Progenitor cell of endocrine pancreas (in vitro differentiated cells): Measurements from ENCODE around the gene RASGRF2. TPM values are rescaled to one million over a fixed set of nuclear protein-coding genes. Genes with fewer than 3 reads are reported as not detected.

Experiments used
- DNase-seq: peaks from one replicate; pipeline ENCODE4 v3.0.0; 2021; ENCODE audit warnings: low spot score; ENCODE audit not compliant: unreplicated experiment
- H3K27ac Mint-ChIP-seq: 2 replicates; pipeline ENCODE4 v1.8.0; 2021; ENCODE audit warnings: mild to moderate bottlenecking, moderate library complexity, mixed read lengths
- H3K27me3 Mint-ChIP-seq: 2 replicates; pipeline ENCODE4 v1.8.0; 2021; ENCODE audit warnings: mixed read lengths
- H3K36me3 Mint-ChIP-seq: 2 replicates; pipeline ENCODE4 v1.8.0; 2022; ENCODE audit warnings: mixed read lengths; ENCODE audit not compliant: insufficient read depth
- H3K4me1 Mint-ChIP-seq: 2 replicates; pipeline ENCODE4 v1.8.0; 2021; ENCODE audit warnings: low read depth, mixed read lengths
- H3K4me3 Mint-ChIP-seq: 2 replicates; pipeline ENCODE4 v1.8.0; 2021; ENCODE audit warnings: low read depth, mild to moderate bottlenecking, moderate library complexity, mixed read lengths
- H3K9me3 Mint-ChIP-seq: 2 replicates; pipeline ENCODE4 v1.8.0; 2021; ENCODE audit warnings: low read depth, mixed read lengths
- total RNA-seq: library from RNA; stranded (reverse); gene quantifications from 2 replicates; pipeline ENCODE4 v1.2.1, GENCODE V29; 2021
- TF ChIP-seq, protein P1 (sequence below): fragments of 200-600 bp; sonication (generic); IDR thresholded peaks from one replicate; pipeline ENCODE4 v1.5.0; 2021; ENCODE audit warnings: antibody characterized with exemption, mild to moderate bottlenecking; ENCODE audit not compliant: unreplicated experiment

RASGRF2 gene
- total RNA-seq, 1 donor from 2014 or later: 0.62 TPM

DNA sequence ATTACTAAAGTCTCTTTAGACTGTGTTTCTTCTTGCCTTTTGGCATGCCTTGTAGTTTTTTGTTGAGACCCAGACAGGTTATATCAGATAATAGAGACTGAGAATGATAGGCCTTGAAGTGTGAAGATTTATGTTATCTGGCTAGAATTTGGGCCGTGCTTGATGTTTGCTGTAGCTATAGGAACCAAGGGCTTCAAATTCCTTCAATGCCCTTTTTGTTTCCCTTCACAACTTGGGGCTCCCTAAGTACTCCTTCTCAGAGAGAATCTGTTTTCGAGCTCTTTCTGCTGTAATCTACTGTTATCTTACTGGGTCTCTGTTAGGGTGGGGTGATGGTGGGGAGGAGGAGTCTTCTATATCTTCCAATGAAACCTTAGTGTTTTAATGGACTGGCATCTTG is 177.7 kb downstream of the RASGRF2 start:
- no peak overlapping the region for H3K27ac Mint-ChIP-seq
- peaks cover 3% of the 10 kb centered on the region for H3K4me1 Mint-ChIP-seq

DNA sequence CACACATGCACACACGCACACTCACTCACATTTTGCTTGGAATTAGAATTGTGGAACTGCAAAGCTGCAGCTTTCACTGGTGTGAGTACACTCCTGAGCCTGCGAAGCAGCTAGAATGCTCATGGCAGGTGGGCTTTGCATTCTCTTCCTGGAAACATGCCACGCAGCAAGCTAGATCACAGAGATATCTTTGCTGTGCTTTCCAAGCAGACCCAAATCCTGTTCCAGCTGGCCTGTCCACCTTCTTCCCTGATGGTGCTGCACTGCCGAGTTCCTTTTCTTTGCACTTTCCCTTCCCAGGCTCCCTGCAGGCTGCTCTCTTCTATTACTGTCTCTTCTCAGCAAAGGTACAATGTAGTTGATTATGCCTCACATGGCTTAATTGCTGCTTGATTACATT is 180.3 kb downstream of the RASGRF2 start:
- Mint-ChIP-seq H3K27ac (no peak overlapping the region), H3K4me3 (no peak overlapping the region), H3K9me3 (peaks cover 10% of the 10 kb centered on the region), H3K36me3 (peaks cover 1% of the 10 kb centered on the region), H3K4me1 (peaks cover 3% of the 10 kb centered on the region), H3K27me3 (no peaks in the 10 kb centered on the region)
- no peak for DNase-seq
- TF ChIP-seq, protein P1, sequence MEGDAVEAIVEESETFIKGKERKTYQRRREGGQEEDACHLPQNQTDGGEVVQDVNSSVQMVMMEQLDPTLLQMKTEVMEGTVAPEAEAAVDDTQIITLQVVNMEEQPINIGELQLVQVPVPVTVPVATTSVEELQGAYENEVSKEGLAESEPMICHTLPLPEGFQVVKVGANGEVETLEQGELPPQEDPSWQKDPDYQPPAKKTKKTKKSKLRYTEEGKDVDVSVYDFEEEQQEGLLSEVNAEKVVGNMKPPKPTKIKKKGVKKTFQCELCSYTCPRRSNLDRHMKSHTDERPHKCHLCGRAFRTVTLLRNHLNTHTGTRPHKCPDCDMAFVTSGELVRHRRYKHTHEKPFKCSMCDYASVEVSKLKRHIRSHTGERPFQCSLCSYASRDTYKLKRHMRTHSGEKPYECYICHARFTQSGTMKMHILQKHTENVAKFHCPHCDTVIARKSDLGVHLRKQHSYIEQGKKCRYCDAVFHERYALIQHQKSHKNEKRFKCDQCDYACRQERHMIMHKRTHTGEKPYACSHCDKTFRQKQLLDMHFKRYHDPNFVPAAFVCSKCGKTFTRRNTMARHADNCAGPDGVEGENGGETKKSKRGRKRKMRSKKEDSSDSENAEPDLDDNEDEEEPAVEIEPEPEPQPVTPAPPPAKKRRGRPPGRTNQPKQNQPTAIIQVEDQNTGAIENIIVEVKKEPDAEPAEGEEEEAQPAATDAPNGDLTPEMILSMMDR: no peak

More for the DNA sequence above, 177.7 kb downstream of the RASGRF2 start:
- DNase-seq: no peak
- no peaks in the 10 kb centered on the region for H3K27me3 Mint-ChIP-seq
- TF ChIP-seq, protein P1: no peak
- no peak overlapping the region for H3K4me3 Mint-ChIP-seq
- peaks cover 11% of the 10 kb centered on the region for H3K9me3 Mint-ChIP-seq
- H3K36me3 Mint-ChIP-seq: peaks cover 1% of the 10 kb centered on the region

DNA sequence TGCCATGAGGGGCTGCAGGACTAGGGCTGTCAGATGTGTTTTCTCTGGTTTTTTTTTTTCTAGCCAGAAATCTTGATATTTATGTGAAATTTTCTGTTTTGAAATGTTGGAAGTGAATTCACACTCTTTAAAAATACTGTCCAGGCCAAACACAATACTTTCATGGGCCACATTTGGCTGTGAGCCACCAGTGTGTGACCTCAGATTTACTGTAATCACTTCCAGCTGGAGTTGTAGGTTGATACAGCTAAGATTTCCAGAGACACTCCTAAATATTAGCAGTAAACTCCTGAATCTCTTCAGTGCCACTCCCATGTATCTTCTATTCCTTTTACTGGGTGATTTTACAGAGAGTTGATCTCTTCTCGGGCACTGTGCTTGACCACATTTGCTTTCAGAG is 180.8 kb downstream of the RASGRF2 start:
- H3K9me3 Mint-ChIP-seq: peaks cover 8% of the 10 kb centered on the region
- H3K4me3 Mint-ChIP-seq: no peak overlapping the region
- H3K27me3 Mint-ChIP-seq: no peaks in the 10 kb centered on the region
- no peak overlapping the region for H3K27ac Mint-ChIP-seq
- no peaks in the 10 kb centered on the region for H3K36me3 Mint-ChIP-seq
- no peak for DNase-seq
- TF ChIP-seq, protein P1: no peak
- H3K4me1 Mint-ChIP-seq: peaks cover 3% of the 10 kb centered on the region

DNA sequence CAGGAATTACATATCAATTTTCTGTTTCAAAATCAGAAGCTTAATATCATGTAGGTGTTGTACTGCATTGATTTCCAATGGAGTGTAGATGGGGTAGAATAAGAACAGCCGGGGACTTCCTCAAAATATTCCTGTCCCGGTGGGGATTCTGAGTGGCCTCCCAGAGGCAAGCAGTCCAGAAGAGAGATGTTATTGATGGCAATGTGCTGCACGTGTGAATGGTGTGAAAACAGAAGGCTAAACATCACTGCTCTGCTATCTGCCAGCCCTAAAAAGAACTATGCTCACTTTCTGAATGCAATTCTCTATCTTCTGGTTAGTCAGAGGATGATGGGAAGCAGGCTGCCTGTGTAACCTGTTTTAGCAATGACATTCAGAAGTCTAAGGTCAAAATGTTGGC is 181.9 kb downstream of the RASGRF2 start:
- Mint-ChIP-seq H3K4me1 (peaks cover 3% of the 10 kb centered on the region), H3K4me3 (no peak overlapping the region), H3K36me3 (no peaks in the 10 kb centered on the region), H3K9me3 (no peaks in the 10 kb centered on the region), H3K27ac (no peak overlapping the region), H3K27me3 (no peaks in the 10 kb centered on the region)
- no peak for DNase-seq
- TF ChIP-seq, protein P1: no peak

DNA sequence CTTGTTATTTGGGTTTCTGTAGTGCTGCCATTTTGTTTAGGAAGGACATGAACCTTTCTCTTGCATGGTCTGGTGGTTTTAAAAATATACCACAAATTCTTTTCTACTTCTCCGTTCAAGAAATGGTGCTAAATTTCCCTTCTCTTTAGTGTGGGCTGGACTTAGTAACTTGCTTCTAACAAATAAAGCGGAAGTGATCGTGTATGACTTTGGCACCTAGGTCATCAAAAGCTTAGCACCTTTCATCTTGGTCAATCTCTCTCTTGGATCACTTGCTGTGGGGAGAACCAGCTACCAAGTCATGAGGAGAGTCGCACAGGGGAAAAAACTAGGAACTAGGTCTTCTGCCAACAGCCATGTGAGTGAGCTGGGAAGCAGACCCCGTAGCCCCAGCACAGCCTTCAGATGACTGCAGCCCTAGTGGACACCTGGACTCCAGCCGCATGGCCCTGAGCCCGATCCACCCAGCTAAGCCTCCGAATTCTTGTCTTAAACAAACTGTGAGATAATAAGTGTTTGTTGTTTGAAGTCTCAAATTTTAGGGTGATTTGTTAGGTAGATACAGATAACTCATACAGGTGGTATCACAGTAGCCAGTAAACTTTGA is 185.3 kb downstream of the RASGRF2 start:
- Mint-ChIP-seq H3K27ac (no peak overlapping the region), H3K9me3 (no peaks in the 10 kb centered on the region), H3K27me3 (no peaks in the 10 kb centered on the region), H3K4me1 (no peaks in the 10 kb centered on the region), H3K36me3 (no peaks in the 10 kb centered on the region), H3K4me3 (no peak overlapping the region)
- TF ChIP-seq, protein P1: no peak
- DNase-seq: no peak
